Smooth muscle cell (in vitro differentiated cells): ENCODE measurements around the gene SSR4. TPM values are rescaled to one million over a fixed set of nuclear protein-coding genes. Genes with fewer than 3 reads are reported as not detected.

ENCODE experiments used
- DNase-seq: peaks from one replicate; lab custom pipeline; 2025; ENCODE audit not compliant: unreplicated experiment; lab: John Stamatoyannopoulos, UW
- H2AFZ ChIP-seq: fragments of 200-600 bp; sonication (generic); 2 replicates; pipeline ENCODE4 v1.6.0; 2016; ENCODE audit warnings: antibody characterized with exemption, low read depth, mild to moderate bottlenecking
- H3F3A ChIP-seq: fragments of 200-600 bp; sonication (generic); 2 replicates; pipeline ENCODE4 v1.6.0; 2017; ENCODE audit warnings: antibody characterized with exemption, low read depth
- H3K27ac ChIP-seq: fragments of 200-600 bp; sonication (generic); 2 replicates; pipeline ENCODE4 v1.5.1; 2016; ENCODE audit warnings: low read depth, mild to moderate bottlenecking
- H3K27me3 ChIP-seq: fragments of 200-600 bp; sonication (generic); 2 replicates; pipeline ENCODE4 v1.6.1; 2016; ENCODE audit warnings: low read depth, mild to moderate bottlenecking
- H3K36me3 ChIP-seq: fragments of 200-600 bp; sonication (generic); 2 replicates; pipeline ENCODE4 v1.5.1; 2016; ENCODE audit warnings: low read depth
- H3K4me1 ChIP-seq: fragments of 200-600 bp; sonication (generic); 2 replicates; pipeline ENCODE4 v1.5.1; 2016; ENCODE audit warnings: low read depth
- H3K4me2 ChIP-seq: fragments of 200-600 bp; sonication (generic); 2 replicates; pipeline ENCODE4 v1.6.0; 2016; ENCODE audit warnings: mild to moderate bottlenecking
- H3K4me3 ChIP-seq: fragments of 200-600 bp; sonication (generic); 2 replicates; pipeline ENCODE4 v1.5.1; 2016; ENCODE audit warnings: mild to moderate bottlenecking
- H3K79me2 ChIP-seq: fragments of 200-600 bp; sonication (generic); 2 replicates; pipeline ENCODE4 v1.6.0; 2016; ENCODE audit warnings: low read depth, mild to moderate bottlenecking
- H3K9ac ChIP-seq: fragments of 200-600 bp; sonication (generic); 2 replicates; pipeline ENCODE4 v1.6.0; 2016; ENCODE audit warnings: low read depth
- H3K9me3 ChIP-seq: fragments of 200-600 bp; sonication (generic); replicated peaks from 2 replicates; pipeline ENCODE4 v1.5.1; 2016; ENCODE audit warnings: low read depth
- H4K20me1 ChIP-seq: fragments of 200-600 bp; sonication (generic); 2 replicates; pipeline ENCODE4 v1.6.0; 2016; ENCODE audit warnings: low read depth
- CTCF ChIP-seq: fragments of 200-600 bp; sonication (generic); IDR thresholded peaks from 2 replicates; pipeline ENCODE4 v1.5.1; 2017; ENCODE audit warnings: borderline replicate concordance, mild to moderate bottlenecking, antibody characterized with exemption; ENCODE audit not compliant: insufficient read depth, poor library complexity, severe bottlenecking
- WGBS: methylation state at CpG from one replicate; pipeline ENCODE4 v1.1.7; 2016; ENCODE audit warnings: low lambda C conversion rate; 5-methylcytosine and 5-hydroxymethylcytosine counted together
- polyA plus RNA-seq: library from polyadenylated mRNA; unstranded; fragments of >200 nt; fragmentation: Nextera tagmentation; extraction: Ambion mirVana; gene quantifications from 2 replicates; pipeline ENCODE4 v1.2.1, GENCODE V29; 2016
- total RNA-seq: library from RNA; depleted of rRNA; stranded (reverse); fragments of >200 nt; gene quantifications from 2 replicates; pipeline ENCODE4 v1.2.3, GENCODE V29; 2014

Gene SSR4
- total and polyA plus RNA-seq, 2 experiments from 2014 or later: 443 to 677 TPM

- H3K27ac ChIP-seq: no peak overlapping the region
- no peak overlapping the region for H3K9ac ChIP-seq
- H2AFZ ChIP-seq: no peak overlapping the region
- no peak for TF ChIP-seq CTCF
- no peaks in the 10 kb centered on the region for H3K4me1 ChIP-seq
- H3K79me2 ChIP-seq: no peaks in the 10 kb centered on the region
- DNase-seq: no peak
- H3K27me3 ChIP-seq: no peaks in the 10 kb centered on the region
- H3K4me2 ChIP-seq: no peak overlapping the region
- WGBS: 86% methylated on average over 11 of the region's 11 CpGs
- no peaks in the 10 kb centered on the region for H3K9me3 ChIP-seq
- H3K4me3 ChIP-seq: no peak overlapping the region
- no peaks in the 10 kb centered on the region for H3F3A ChIP-seq
- H4K20me1 ChIP-seq: no peaks in the 10 kb centered on the region
- no peaks in the 10 kb centered on the region for H3K36me3 ChIP-seq
These were observed 12.2 kb upstream of the SSR4 start for GRCh38 chrX:153782313-153782712.

- Histone ChIP-seq H3K27me3 (no peaks in the 10 kb centered on the region), H3K9ac (no peak overlapping the region), H3K4me2 (no peak overlapping the region), H3K27ac (no peak overlapping the region), H3K4me1 (no peaks in the 10 kb centered on the region), H3K9me3 (no peaks in the 10 kb centered on the region), H4K20me1 (no peaks in the 10 kb centered on the region), H3K36me3 (no peaks in the 10 kb centered on the region), H3K79me2 (no peaks in the 10 kb centered on the region), H3K4me3 (no peak overlapping the region), H3F3A (no peaks in the 10 kb centered on the region), H2AFZ (no peak overlapping the region)
- no peak for TF ChIP-seq CTCF
- no peak for DNase-seq
- 90% methylated on average over 12 of the region's 14 CpGs for WGBS
These were observed 11.6 kb upstream of the SSR4 start for GRCh38 chrX:153782871-153783270.

GRCh38 chrX:153783378-153784013 lies 11.0 kb upstream of the SSR4 start:
- no peak overlapping the region for H3K4me3 ChIP-seq
- no peaks in the 10 kb centered on the region for H3K9me3 ChIP-seq
- no peak overlapping the region for H3K4me2 ChIP-seq
- no peak for TF ChIP-seq CTCF
- DNase-seq: no peak
- no peaks in the 10 kb centered on the region for H3K27me3 ChIP-seq
- 90% methylated on average over 23 of the region's 24 CpGs for WGBS
- H3K27ac ChIP-seq: no peak overlapping the region
- H3F3A ChIP-seq: no peaks in the 10 kb centered on the region
- H4K20me1 ChIP-seq: no peaks in the 10 kb centered on the region
- H2AFZ ChIP-seq: no peak overlapping the region
- no peaks in the 10 kb centered on the region for H3K4me1 ChIP-seq
- no peaks in the 10 kb centered on the region for H3K79me2 ChIP-seq
- no peaks in the 10 kb centered on the region for H3K36me3 ChIP-seq
- H3K9ac ChIP-seq: no peak overlapping the region

- Histone ChIP-seq H3F3A (no peaks in the 10 kb centered on the region), H3K9ac (no peak overlapping the region), H3K4me2 (no peak overlapping the region), H3K27ac (no peak overlapping the region), H3K4me1 (no peaks in the 10 kb centered on the region), H2AFZ (no peak overlapping the region), H4K20me1 (no peaks in the 10 kb centered on the region), H3K4me3 (no peak overlapping the region), H3K79me2 (no peaks in the 10 kb centered on the region), H3K27me3 (no peaks in the 10 kb centered on the region), H3K9me3 (no peaks in the 10 kb centered on the region), H3K36me3 (no peaks in the 10 kb centered on the region)
- no peak for DNase-seq
- no peak for TF ChIP-seq CTCF
- WGBS: 96% methylated on average over 16 of the region's 27 CpGs
These were observed 10.0 kb upstream of the SSR4 start for GRCh38 chrX:153784325-153784967.
